HEK293 (cell line): ENCODE results near the gene KCNS3.

Source experiments
- ELK4 ChIP-seq: IDR thresholded peaks from 2 replicates; pipeline ENCODE4 v1.6.1; 2011; ENCODE audit warnings: mild to moderate bottlenecking, low read depth, low read length, borderline replicate concordance
- KLF1 ChIP-seq: fragments of 450-650 bp; formaldehyde crosslinking; IDR thresholded peaks from 2 replicates; pipeline ENCODE4 v1.5.1; 2016; ENCODE audit warnings: missing biosample characterization, missing genetic modification characterization
- KLF10 ChIP-seq: fragments of 450-650 bp; IDR thresholded peaks from 2 replicates; pipeline ENCODE4 v1.5.1; 2018; ENCODE audit warnings: missing biosample characterization, mild to moderate bottlenecking, missing genetic modification characterization
- MYNN ChIP-seq: fragments of 450-650 bp; formaldehyde crosslinking; IDR thresholded peaks from 2 replicates; pipeline ENCODE4 v1.5.1; 2016; ENCODE audit warnings: missing biosample characterization, missing genetic modification characterization, borderline replicate concordance
- PATZ1 ChIP-seq: fragments of 450-650 bp; formaldehyde crosslinking; IDR thresholded peaks from 2 replicates; pipeline ENCODE4 v1.5.1; 2016; ENCODE audit warnings: missing biosample characterization, missing genetic modification characterization
- ZBTB1 ChIP-seq: fragments of 450-650 bp; formaldehyde crosslinking; IDR thresholded peaks from 2 replicates; pipeline ENCODE4 v1.5.1; 2016; ENCODE audit warnings: missing biosample characterization, missing genetic modification characterization
- ZBTB11 ChIP-seq: fragments of 450-650 bp; formaldehyde crosslinking; conservative IDR thresholded peaks from 2 replicates; pipeline ENCODE4 v1.5.1; 2016; ENCODE audit warnings: low read depth, missing biosample characterization, missing genetic modification characterization
- ZBTB44 ChIP-seq: fragments of 450-650 bp; IDR thresholded peaks from 2 replicates; pipeline ENCODE4 v1.5.1; 2018; ENCODE audit warnings: missing biosample characterization, mild to moderate bottlenecking, missing genetic modification characterization
- ZEB2 ChIP-seq: fragments of 450-650 bp; formaldehyde crosslinking; IDR thresholded peaks from 2 replicates; pipeline ENCODE4 v1.5.1; 2016; ENCODE audit warnings: missing biosample characterization, missing genetic modification characterization
- ZFP69B ChIP-seq: fragments of 450-650 bp; formaldehyde crosslinking; IDR thresholded peaks from 2 replicates; pipeline ENCODE4 v1.5.1; 2016; ENCODE audit warnings: missing biosample characterization, missing genetic modification characterization
- ZNF169 ChIP-seq: fragments of 450-650 bp; formaldehyde crosslinking; IDR thresholded peaks from 2 replicates; pipeline ENCODE4 v1.5.1; 2016; ENCODE audit warnings: missing biosample characterization, missing genetic modification characterization
- ZNF18 ChIP-seq: fragments of 450-650 bp; formaldehyde crosslinking; IDR thresholded peaks from 2 replicates; pipeline ENCODE4 v1.5.1; 2016; ENCODE audit warnings: missing biosample characterization, missing genetic modification characterization
- ZNF26 ChIP-seq: fragments of 450-650 bp; formaldehyde crosslinking; IDR thresholded peaks from 2 replicates; pipeline ENCODE4 v1.5.1; 2016; ENCODE audit warnings: missing biosample characterization, missing genetic modification characterization
- ZNF280D ChIP-seq: fragments of 450-650 bp; formaldehyde crosslinking; IDR thresholded peaks from 2 replicates; pipeline ENCODE4 v1.5.1; 2016; ENCODE audit warnings: missing biosample characterization, missing genetic modification characterization
- ZNF366 ChIP-seq: fragments of 450-650 bp; formaldehyde crosslinking; conservative IDR thresholded peaks from 2 replicates; pipeline ENCODE4 v1.5.1; 2016; ENCODE audit warnings: missing biosample characterization, missing genetic modification characterization
- ZNF48 ChIP-seq: fragments of 450-650 bp; formaldehyde crosslinking; IDR thresholded peaks from 2 replicates; pipeline ENCODE4 v1.5.1; 2016; ENCODE audit warnings: missing biosample characterization, missing genetic modification characterization
- ZNF621 ChIP-seq: fragments of 450-650 bp; formaldehyde crosslinking; IDR thresholded peaks from 2 replicates; pipeline ENCODE4 v1.5.1; 2017; ENCODE audit warnings: missing biosample characterization, missing genetic modification characterization
- ZNF660 ChIP-seq: fragments of 450-650 bp; IDR thresholded peaks from 2 replicates; pipeline ENCODE4 v1.5.1; 2018; ENCODE audit warnings: missing biosample characterization, mild to moderate bottlenecking, missing genetic modification characterization
- ZNF707 ChIP-seq: fragments of 450-650 bp; formaldehyde crosslinking; IDR thresholded peaks from 2 replicates; pipeline ENCODE4 v1.5.1; 2016; ENCODE audit warnings: missing biosample characterization, missing genetic modification characterization
- ZNF791 ChIP-seq: fragments of 450-650 bp; formaldehyde crosslinking; IDR thresholded peaks from 2 replicates; pipeline ENCODE4 v1.5.1; 2016; ENCODE audit warnings: missing biosample characterization, missing genetic modification characterization
- ZNF830 ChIP-seq: fragments of 450-650 bp; IDR thresholded peaks from 2 replicates; pipeline ENCODE4 v1.5.0; 2018; ENCODE audit warnings: missing biosample characterization, missing genetic modification characterization, low read depth, mild to moderate bottlenecking, moderate library complexity
- ZSCAN23 ChIP-seq: fragments of 450-650 bp; formaldehyde crosslinking; IDR thresholded peaks from 2 replicates; pipeline ENCODE4 v1.5.1; 2016; ENCODE audit warnings: missing biosample characterization, missing genetic modification characterization

KCNS3 gene

GRCh38 chr2:17879137-17879912 is 858 bp downstream of the KCNS3 start (continued):
- TF ChIP-seq ZNF280D (no peak), ZNF18 (no peak), ZNF169 (no peak), ELK4 (no peak), ZNF830 (tag by site-specific recombination) (no peak), ZBTB44 (tag by site-specific recombination) (peak; percentile 67; the same call in 1 of the 2 replicates), KLF1 (tag by site-specific recombination) (peak; percentile 49), KLF10 (tag by site-specific recombination) (no peak), ZNF660 (tag by site-specific recombination) (no peak), ZNF48 (tag by site-specific recombination) (no peak), ZNF621 (tag by site-specific recombination) (no peak), ZSCAN23 (no peak), ZBTB11 (no peak; the same call in 1 of the 2 replicates), ZNF707 (tag by site-specific recombination) (no peak), PATZ1 (tag by site-specific recombination) (0 out of 2 replicates have a peak, but pooled peaks have one; percentile 18), ZBTB1 (tag by site-specific recombination) (no peak), ZEB2 (tag by site-specific recombination) (peak; percentile 49; the same call in 1 of the 2 replicates), ZNF366 (tag by site-specific recombination) (peak; percentile 56), ZNF26 (tag by site-specific recombination) (no peak), ZNF791 (tag by site-specific recombination) (no peak), MYNN (tag by site-specific recombination) (no peak), ZFP69B (no peak)
